ENCODE measurements around the gene STARD10.

The STARD10 gene

DNA sequence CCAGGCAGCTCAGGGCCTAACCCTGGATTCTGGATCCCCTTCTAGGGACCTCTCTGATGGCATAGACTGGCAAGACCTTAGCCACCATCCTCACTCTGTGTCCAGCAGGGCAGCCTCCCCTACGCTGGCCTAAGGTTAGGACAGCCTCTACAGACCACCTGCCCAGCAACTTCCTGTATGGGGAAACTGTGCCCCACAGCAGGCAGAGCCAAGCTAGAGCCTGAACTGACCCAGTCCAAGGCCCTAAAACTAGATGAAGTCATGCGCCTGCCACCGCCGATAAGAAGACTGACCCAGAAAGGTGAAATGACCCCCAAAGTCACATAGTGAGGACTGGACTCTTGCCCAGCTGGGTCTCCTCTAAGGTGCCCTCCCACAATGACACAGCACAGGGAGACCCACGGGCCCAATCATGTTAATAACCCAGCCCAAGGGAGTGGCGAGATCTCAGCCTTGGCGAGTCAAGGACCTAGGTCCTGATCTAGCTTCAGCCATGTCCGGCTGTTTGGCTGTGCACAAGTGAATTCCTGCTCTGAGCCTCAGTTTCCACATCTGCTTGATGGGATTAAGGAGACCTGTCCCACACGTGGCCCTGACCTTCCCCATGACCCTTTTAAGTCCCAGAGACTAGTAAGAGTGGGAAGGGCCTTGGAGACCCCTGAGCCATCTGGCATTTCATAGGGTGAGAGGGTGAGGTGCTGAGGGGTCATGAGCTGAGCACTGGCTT is 17.6 kb downstream of the STARD10 start:
- H3K4me3 ChIP-seq (IDR thresholded peaks at IDR 0.05; ENCODE audit: insufficient read depth, low read depth, low read length) = no peak overlapping the region
- no peaks in the 10 kb centered on the region for H4K20me1 ChIP-seq (ENCODE audit: insufficient read depth)
- H3K4me1 ChIP-seq (ENCODE audit: low read depth, poor library complexity, severe bottlenecking) = peaks cover 4% of the 10 kb centered on the region

DNA sequence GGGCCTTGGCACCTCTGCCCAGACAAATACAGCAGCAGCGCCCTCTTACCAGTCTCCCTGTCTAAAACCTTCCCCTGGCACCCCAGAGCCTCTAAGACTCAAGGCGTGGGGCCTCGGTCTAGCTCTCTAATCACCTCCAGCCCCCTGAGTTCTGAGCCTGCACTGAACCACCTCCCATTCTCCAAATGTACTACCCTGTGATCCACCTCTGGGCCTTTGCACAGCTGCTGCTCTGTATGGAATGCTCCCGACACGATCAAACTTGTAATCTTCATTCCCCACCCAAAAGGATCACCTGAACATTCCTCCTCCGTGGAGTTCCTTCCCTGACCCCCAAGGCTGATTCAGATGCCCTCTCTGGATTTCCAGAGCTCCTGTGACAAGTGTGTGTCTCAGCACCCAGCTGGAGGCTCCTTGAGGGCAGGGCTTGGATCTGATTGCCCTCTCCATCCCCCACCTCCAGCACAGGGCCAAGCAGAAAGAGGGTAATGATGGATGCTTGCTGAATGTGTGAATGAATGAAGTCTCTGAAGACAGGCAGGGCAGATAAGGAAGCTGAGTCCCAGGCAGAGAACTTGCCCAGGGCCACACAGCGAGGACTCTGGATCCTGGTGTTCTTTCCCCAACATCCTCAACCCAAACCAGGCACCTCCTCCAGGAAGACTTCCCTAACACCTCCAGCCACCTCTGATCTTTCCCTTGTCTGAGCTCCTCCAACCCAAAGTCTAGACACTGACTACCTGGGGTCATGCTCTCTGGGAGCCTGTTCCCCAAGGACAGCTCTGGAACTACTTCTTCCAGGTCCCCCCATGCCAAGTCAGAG is 18.3 kb downstream of the STARD10 start:
- Histone ChIP-seq H3K4me3 (IDR thresholded peaks at IDR 0.05; ENCODE audit: insufficient read depth, low read depth, low read length) (no peak overlapping the region), H3K36me3 (ENCODE audit: insufficient read depth) (no peaks in the 10 kb centered on the region), H3K27ac (no peak overlapping the region), H2AFZ (ENCODE audit: low read depth) (no peak overlapping the region), H4K20me1 (ENCODE audit: insufficient read depth) (no peaks in the 10 kb centered on the region), H3K4me1 (ENCODE audit: low read depth, poor library complexity, severe bottlenecking) (no peaks in the 10 kb centered on the region), H3K27me3 (ENCODE audit: insufficient read depth, low read depth) (no peaks in the 10 kb centered on the region), H3K4me2 (no peak overlapping the region), H3K9ac (no peak overlapping the region), H3K79me2 (ENCODE audit: insufficient read depth, low read depth) (no peaks in the 10 kb centered on the region)
- TF ChIP-seq, protein P1, sequence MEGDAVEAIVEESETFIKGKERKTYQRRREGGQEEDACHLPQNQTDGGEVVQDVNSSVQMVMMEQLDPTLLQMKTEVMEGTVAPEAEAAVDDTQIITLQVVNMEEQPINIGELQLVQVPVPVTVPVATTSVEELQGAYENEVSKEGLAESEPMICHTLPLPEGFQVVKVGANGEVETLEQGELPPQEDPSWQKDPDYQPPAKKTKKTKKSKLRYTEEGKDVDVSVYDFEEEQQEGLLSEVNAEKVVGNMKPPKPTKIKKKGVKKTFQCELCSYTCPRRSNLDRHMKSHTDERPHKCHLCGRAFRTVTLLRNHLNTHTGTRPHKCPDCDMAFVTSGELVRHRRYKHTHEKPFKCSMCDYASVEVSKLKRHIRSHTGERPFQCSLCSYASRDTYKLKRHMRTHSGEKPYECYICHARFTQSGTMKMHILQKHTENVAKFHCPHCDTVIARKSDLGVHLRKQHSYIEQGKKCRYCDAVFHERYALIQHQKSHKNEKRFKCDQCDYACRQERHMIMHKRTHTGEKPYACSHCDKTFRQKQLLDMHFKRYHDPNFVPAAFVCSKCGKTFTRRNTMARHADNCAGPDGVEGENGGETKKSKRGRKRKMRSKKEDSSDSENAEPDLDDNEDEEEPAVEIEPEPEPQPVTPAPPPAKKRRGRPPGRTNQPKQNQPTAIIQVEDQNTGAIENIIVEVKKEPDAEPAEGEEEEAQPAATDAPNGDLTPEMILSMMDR (conservative IDR thresholded peaks at IDR 0.05; ENCODE audit: low read depth, low read length) = no peak

More for the DNA sequence above, 17.6 kb downstream of the STARD10 start:
- Histone ChIP-seq H3K27ac (no peak overlapping the region), H3K4me2 (no peak overlapping the region), H3K79me2 (ENCODE audit: insufficient read depth, low read depth) (no peaks in the 10 kb centered on the region), H2AFZ (ENCODE audit: low read depth) (no peak overlapping the region), H3K27me3 (ENCODE audit: insufficient read depth, low read depth) (peaks cover 5% of the 10 kb centered on the region; the same call in 1 of the 2 replicates), H3K36me3 (ENCODE audit: insufficient read depth) (no peaks in the 10 kb centered on the region), H3K9ac (no peak overlapping the region)
- TF ChIP-seq, protein P1 (conservative IDR thresholded peaks at IDR 0.05; ENCODE audit: low read depth, low read length) = no peak

DNA sequence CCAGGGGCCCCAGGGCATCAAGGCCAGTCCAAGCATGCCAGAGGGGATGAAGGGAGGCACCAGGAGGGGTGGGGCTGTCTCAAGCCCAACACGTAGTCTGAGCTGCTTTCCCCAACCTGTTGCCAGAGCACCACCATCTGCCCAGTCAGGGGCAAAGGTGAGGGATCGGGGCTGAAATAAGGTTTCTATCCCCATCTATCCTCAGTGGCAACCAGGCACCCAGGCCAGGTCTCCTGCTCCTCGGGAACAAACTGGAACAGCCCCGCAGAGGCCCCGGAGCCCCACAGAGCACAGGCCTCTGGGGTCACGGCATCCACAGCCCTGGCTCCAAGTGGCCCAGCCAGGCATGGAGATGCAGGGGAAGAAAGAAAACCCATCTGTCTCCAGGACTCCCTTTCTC is 19.3 kb downstream of the STARD10 start:
- Histone ChIP-seq H3K4me1 (ENCODE audit: low read depth, poor library complexity, severe bottlenecking) (no peaks in the 10 kb centered on the region), H3K36me3 (ENCODE audit: insufficient read depth) (no peaks in the 10 kb centered on the region), H3K27ac (no peak overlapping the region)

DNA sequence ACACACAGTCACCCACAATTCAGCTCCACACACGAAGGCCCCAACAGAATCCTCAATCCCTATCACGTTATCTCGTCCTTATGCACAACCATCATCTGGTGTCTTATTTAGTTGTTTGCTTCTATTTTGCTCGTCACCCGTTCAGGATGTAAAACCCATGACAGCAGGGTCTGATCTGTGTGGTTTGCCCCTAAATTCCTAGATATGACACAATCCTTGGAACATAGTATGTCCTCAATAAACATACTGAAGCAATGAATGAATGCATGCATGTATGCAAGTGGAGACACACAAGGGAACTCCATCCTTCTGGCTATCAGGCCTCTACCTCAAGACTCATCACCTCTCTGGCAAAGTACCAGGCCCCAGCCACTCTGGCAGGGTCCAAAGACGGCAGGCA is 20.2 kb downstream of the STARD10 start:
- TF ChIP-seq, protein P1 (conservative IDR thresholded peaks at IDR 0.05; ENCODE audit: low read depth, low read length) = no peak
- no peaks in the 10 kb centered on the region for H3K4me1 ChIP-seq (ENCODE audit: low read depth, poor library complexity, severe bottlenecking)
- no peaks in the 10 kb centered on the region for H3K36me3 ChIP-seq (ENCODE audit: insufficient read depth)
- no peak overlapping the region for H3K4me2 ChIP-seq
- H3K27me3 ChIP-seq (ENCODE audit: insufficient read depth, low read depth) = no peaks in the 10 kb centered on the region
- H4K20me1 ChIP-seq (ENCODE audit: insufficient read depth) = no peaks in the 10 kb centered on the region
- no peak overlapping the region for H2AFZ ChIP-seq (ENCODE audit: low read depth)
- H3K27ac ChIP-seq = no peak overlapping the region
- no peaks in the 10 kb centered on the region for H3K79me2 ChIP-seq (ENCODE audit: insufficient read depth, low read depth)
- no peak overlapping the region for H3K4me3 ChIP-seq (IDR thresholded peaks at IDR 0.05; ENCODE audit: insufficient read depth, low read depth, low read length)
- no peak overlapping the region for H3K9ac ChIP-seq

More for the DNA sequence above, 19.3 kb downstream of the STARD10 start:
- no peaks in the 10 kb centered on the region for H4K20me1 ChIP-seq (ENCODE audit: insufficient read depth)
- H2AFZ ChIP-seq (ENCODE audit: low read depth) = no peak overlapping the region
- H3K27me3 ChIP-seq (ENCODE audit: insufficient read depth, low read depth) = no peaks in the 10 kb centered on the region
- TF ChIP-seq, protein P1 (conservative IDR thresholded peaks at IDR 0.05; ENCODE audit: low read depth, low read length) = no peak
- no peak overlapping the region for H3K4me2 ChIP-seq
- no peak overlapping the region for H3K4me3 ChIP-seq (IDR thresholded peaks at IDR 0.05; ENCODE audit: insufficient read depth, low read depth, low read length)
- no peaks in the 10 kb centered on the region for H3K79me2 ChIP-seq (ENCODE audit: insufficient read depth, low read depth)
- no peak overlapping the region for H3K9ac ChIP-seq
